ENCODE results near the gene NAV3.

GRCh38 chr12:77800501-77800900 lies 30.2 kb upstream of the NAV3 start:
- TF ChIP-seq REST (IDR thresholded peaks at IDR 0.05; ENCODE audit: low read depth, low read length) (no peak), EP300 (IDR thresholded peaks at IDR 0.05; ENCODE audit: borderline replicate concordance in 1 of 2, low read depth in 1 of 2, low read length in 1 of 2) (no peak), POLR2AphosphoS5 (IDR thresholded peaks at IDR 0.05; ENCODE audit: low read depth, low read length) (no peak), CTCF (IDR thresholded peaks at IDR 0.05) (no peak), GATA2 (CRISPR knock-in tag; IDR thresholded peaks at IDR 0.05) (no peak), RAD21 (IDR thresholded peaks at IDR 0.05; ENCODE audit: low read length) (no peak), EZH2phosphoT487 (IDR thresholded peaks at IDR 0.05; ENCODE audit: borderline replicate concordance, low read depth) (no peak), SIN3A (IDR thresholded peaks at IDR 0.05; ENCODE audit: borderline replicate concordance, low read depth, low read length) (no peak), YY1 (IDR thresholded peaks at IDR 0.05; ENCODE audit: low read depth) (no peak), RFX5 (IDR thresholded peaks at IDR 0.05; ENCODE audit: low read length) (no peak), RCOR1 (IDR thresholded peaks at IDR 0.05; ENCODE audit: low read length) (no peak), JUND (IDR thresholded peaks at IDR 0.05) (no peak), MAX (IDR thresholded peaks at IDR 0.05; ENCODE audit: low read depth) (no peak), TAF1 (IDR thresholded peaks at IDR 0.05; ENCODE audit: borderline replicate concordance, low read depth, low read length) (no peak)
